ENCODE measurements around the gene IGLL1.

- TF ChIP-seq, protein P1, sequence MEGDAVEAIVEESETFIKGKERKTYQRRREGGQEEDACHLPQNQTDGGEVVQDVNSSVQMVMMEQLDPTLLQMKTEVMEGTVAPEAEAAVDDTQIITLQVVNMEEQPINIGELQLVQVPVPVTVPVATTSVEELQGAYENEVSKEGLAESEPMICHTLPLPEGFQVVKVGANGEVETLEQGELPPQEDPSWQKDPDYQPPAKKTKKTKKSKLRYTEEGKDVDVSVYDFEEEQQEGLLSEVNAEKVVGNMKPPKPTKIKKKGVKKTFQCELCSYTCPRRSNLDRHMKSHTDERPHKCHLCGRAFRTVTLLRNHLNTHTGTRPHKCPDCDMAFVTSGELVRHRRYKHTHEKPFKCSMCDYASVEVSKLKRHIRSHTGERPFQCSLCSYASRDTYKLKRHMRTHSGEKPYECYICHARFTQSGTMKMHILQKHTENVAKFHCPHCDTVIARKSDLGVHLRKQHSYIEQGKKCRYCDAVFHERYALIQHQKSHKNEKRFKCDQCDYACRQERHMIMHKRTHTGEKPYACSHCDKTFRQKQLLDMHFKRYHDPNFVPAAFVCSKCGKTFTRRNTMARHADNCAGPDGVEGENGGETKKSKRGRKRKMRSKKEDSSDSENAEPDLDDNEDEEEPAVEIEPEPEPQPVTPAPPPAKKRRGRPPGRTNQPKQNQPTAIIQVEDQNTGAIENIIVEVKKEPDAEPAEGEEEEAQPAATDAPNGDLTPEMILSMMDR (IDR thresholded peaks at IDR 0.05), result no peak
- TF ChIP-seq EZH2 (IDR thresholded peaks at IDR 0.05), result no peak
Observed at GRCh38 chr22:23608583-23608982, 28.5 kb upstream of the IGLL1 start.

Measured in neural progenitor cell (in vitro differentiated cells).